Activated B cell treated with CpG ODN at 0.5 μM for 24 hours (primary cell): Measurements from ENCODE around the gene BTLA. TPM values are rescaled to one million over a fixed set of nuclear protein-coding genes. Genes with fewer than 3 reads are reported as not detected.
"Not testable (repeated sequence)": the region's sequence is repeated elsewhere in the genome, so short reads cannot be mapped to it uniquely, and the experiment has no call there.

Experiments
- ATAC-seq: fragments of 200-7000 bp; cut with Tn5 transposase; one replicate; pipeline ENCODE4 v1.10.0; 2021; ENCODE audit warnings: low read depth, mild to moderate bottlenecking, moderate library complexity
- CTCF ChIA-PET: fragments of 350-600 bp; sonication (Branson Sonifier 250); formaldehyde crosslinking; loops from one replicate; lab custom pipeline; 2021; ENCODE audit warnings: antibody characterized with exemption; lab: Charles Lee
- POLR2A ChIA-PET: fragments of 350-600 bp; sonication (Branson Sonifier 250); formaldehyde crosslinking; loops from one replicate; lab custom pipeline; 2021; ENCODE audit warnings: antibody characterized with exemption; lab: Charles Lee
- DNase-seq: peaks from one replicate; pipeline ENCODE4 v3.0.0; 2022
- H3K27ac Mint-ChIP-seq: one replicate; pipeline ENCODE4 v1.8.0; 2020; ENCODE audit warnings: mixed read lengths
- H3K27me3 Mint-ChIP-seq: one replicate; pipeline ENCODE4 v1.8.0; 2021; ENCODE audit warnings: mixed read lengths
- H3K36me3 Mint-ChIP-seq: one replicate; pipeline ENCODE4 v1.8.0; 2021; ENCODE audit warnings: low read depth, mixed read lengths
- H3K4me1 Mint-ChIP-seq: one replicate; pipeline ENCODE4 v1.8.0; 2021; ENCODE audit warnings: mixed read lengths
- H3K4me3 Mint-ChIP-seq: one replicate; pipeline ENCODE4 v1.8.0; 2020; ENCODE audit warnings: mild to moderate bottlenecking, mixed read lengths
- H3K9me3 Mint-ChIP-seq: one replicate; pipeline ENCODE4 v1.8.0; 2020; ENCODE audit warnings: mixed read lengths
- CTCF ChIP-seq: fragments of 200-600 bp; IDR thresholded peaks from one replicate; pipeline ENCODE4 v1.8.0; 2022; ENCODE audit warnings: antibody characterized with exemption, mild to moderate bottlenecking
- intact Hi-C: fragments of 100-400 bp; cut with micrococcal nuclease; formaldehyde crosslinking; loops from one replicate; pipeline ENCODE4 v1.15.1; 2024
- total RNA-seq: library from RNA; stranded (reverse); gene quantifications from 2 replicates; pipeline ENCODE4 v1.2.3, GENCODE V29; 2022

BTLA gene
- total RNA-seq, 1 donor from 2014 or later = 53.2 TPM

- intact Hi-C loops = no loop called here
- TF ChIP-seq CTCF = no peak
- Mint-ChIP-seq H3K9me3 (peaks cover 2% of the 10 kb centered on the region), H3K27ac (peak overlapping the region; percentile 86), H3K27me3 (no peaks in the 10 kb centered on the region), H3K4me3 (peak overlapping the region; percentile 89), H3K4me1 (peaks cover 84% of the 10 kb centered on the region), H3K36me3 (peaks cover 62% of the 10 kb centered on the region)
- ChIA-PET CTCF (interaction anchor here (0.9 to 1.7 kb wide), 3 partner anchors 9 to 164 kb away, joined by 3 to 4 read pairs (median 3); partner anchors contain the start of gene CD200), POLR2A (interaction anchor here (0.8 to 11.8 kb wide), 9 partner anchors 11 to 363 kb away, joined by 3 to 137 read pairs (median 5); partner anchors contain the start of gene CD200)
- ATAC-seq = no peak
- no peak for DNase-seq
These were observed 2.8 kb downstream of the BTLA start for GRCh38 chr3:112496366-112497067.

DNA sequence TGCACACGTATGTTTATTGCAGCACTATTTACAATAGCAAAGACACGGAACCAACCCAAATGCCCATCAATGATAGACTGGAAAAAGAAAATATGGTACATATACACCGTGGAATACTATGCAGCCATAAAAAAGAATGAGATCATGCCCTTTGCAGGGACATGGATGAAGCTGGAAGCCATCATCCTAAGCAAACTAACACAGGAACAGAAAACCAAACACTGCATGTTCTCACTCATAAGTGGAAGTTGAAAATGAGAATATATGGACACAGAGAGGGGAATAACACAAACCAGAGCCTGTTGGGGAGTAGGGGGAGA is 4.9 kb downstream of the BTLA start:
- Mint-ChIP-seq H3K27ac (peak overlapping the region; percentile 86), H3K4me1 (peaks cover 86% of the 10 kb centered on the region), H3K36me3 (peaks cover 75% of the 10 kb centered on the region), H3K4me3 (peak overlapping the region; percentile 89)
- ChIA-PET POLR2A (interaction anchor here (0.8 to 11.8 kb wide), 3 partner anchors 11 to 166 kb away, joined by 3 to 137 read pairs (median 3); partner anchors contain the start of gene CD200), CTCF (interaction anchor here (1.5 kb wide), 1 partner anchor 24 kb away, joined by 3 read pairs; no protein-coding TSS in a partner anchor)
- ATAC-seq, H3K9me3 Mint-ChIP-seq, H3K27me3 Mint-ChIP-seq, DNase-seq, intact Hi-C loops: not testable (repeated sequence)

DNA sequence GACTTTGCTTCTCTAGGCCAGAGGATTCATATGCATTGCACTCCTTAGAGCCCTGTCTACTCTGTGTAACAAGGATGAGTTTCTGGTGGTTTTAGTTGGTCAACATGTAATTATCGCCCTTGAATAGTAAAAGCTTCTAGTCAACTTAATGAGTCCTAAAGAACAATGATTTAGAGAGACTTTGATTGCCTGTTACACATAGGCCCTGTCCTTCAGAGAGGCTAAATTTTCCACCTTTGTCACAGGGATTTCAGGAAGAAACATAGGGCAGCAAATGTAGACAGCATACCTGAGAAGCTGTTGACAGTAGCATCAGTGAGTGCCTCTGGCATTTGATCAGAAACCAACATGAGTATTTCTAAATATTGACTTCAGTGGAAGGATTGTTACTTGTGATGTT is 7.1 kb downstream of the BTLA start:
- POLR2A ChIA-PET = interaction anchor here (0.6 to 11.8 kb wide), 5 partner anchors 10 to 158 kb away, joined by 3 to 137 read pairs (median 8); partner anchors contain the start of gene CD200
- peaks cover 2% of the 10 kb centered on the region for H3K9me3 Mint-ChIP-seq
- CTCF ChIA-PET = no interaction called here

DNA sequence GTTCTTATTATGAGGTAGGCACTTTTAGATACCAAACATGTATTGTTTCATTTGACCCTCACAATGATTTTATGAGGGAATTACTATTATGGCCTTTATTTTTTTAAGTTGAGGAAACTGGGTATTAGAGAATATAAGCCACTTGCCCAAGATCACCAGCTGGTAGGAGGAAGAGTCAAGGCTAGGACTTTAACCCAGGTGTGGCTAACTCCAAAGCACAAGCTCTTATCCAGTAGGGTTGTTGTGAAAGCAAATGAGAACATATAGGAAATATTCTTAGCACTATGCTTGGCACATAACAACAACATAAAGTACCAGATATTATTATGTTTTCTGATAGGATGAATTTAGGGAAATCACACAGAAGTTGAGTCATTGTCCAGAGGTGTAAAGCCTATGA is 7.9 kb downstream of the BTLA start:
- CTCF ChIA-PET = interaction anchor here (1.7 kb wide), 1 partner anchor 29 kb away, joined by 4 read pairs; no protein-coding TSS in a partner anchor
- POLR2A ChIA-PET = interaction anchor here (2.1 to 11.8 kb wide), 3 partner anchors 8 to 157 kb away, joined by 12 to 137 read pairs (median 32); partner anchors contain the start of genes BTLA and CD200
- H3K27ac Mint-ChIP-seq = peak overlapping the region; percentile 86
- peaks cover 72% of the 10 kb centered on the region for H3K36me3 Mint-ChIP-seq
- peak overlapping the region; percentile 89 for H3K4me3 Mint-ChIP-seq
- ATAC-seq (no peak), DNase-seq (no peak)
- intact Hi-C loops = loop anchor here (1.0 kb wide), 1 partner anchor 8 kb away; the partner anchor contains the start of gene BTLA
- H3K9me3 Mint-ChIP-seq = peaks cover 2% of the 10 kb centered on the region
- peaks cover 94% of the 10 kb centered on the region for H3K4me1 Mint-ChIP-seq
- H3K27me3 Mint-ChIP-seq = no peaks in the 10 kb centered on the region
- no peak for TF ChIP-seq CTCF

More for the DNA sequence above, 7.1 kb downstream of the BTLA start:
- ATAC-seq (no peak), DNase-seq (no peak)
- Mint-ChIP-seq H3K4me1 (peaks cover 95% of the 10 kb centered on the region), H3K27me3 (no peaks in the 10 kb centered on the region), H3K36me3 (peaks cover 71% of the 10 kb centered on the region), H3K4me3 (peak overlapping the region; percentile 89), H3K27ac (peak overlapping the region; percentile 86)
- intact Hi-C loops = no loop called here
- no peak for TF ChIP-seq CTCF

- H3K27me3 Mint-ChIP-seq = no peaks in the 10 kb centered on the region
- ChIA-PET POLR2A (interaction anchor here (0.6 to 3.4 kb wide), 10 partner anchors 10 to 72 kb away, joined by 3 to 32 read pairs (median 4); partner anchors contain the start of genes ATG3, BTLA and SLC35A5), CTCF (interaction anchor here (1.7 kb wide), 1 partner anchor 30 kb away, joined by 4 read pairs; no protein-coding TSS in a partner anchor)
- DNase-seq (no peak), ATAC-seq (peak; percentile 29)
- peaks cover 2% of the 10 kb centered on the region for H3K9me3 Mint-ChIP-seq
- H3K27ac Mint-ChIP-seq = peak overlapping the region; percentile 86
- H3K4me3 Mint-ChIP-seq = peak overlapping the region; percentile 69
- peaks cover 65% of the 10 kb centered on the region for H3K36me3 Mint-ChIP-seq
- TF ChIP-seq CTCF = no peak
- intact Hi-C loops = loop anchor here (1.0 kb wide), 2 partner anchors 8 to 17 kb away; no protein-coding TSS in a partner anchor
- peaks cover 79% of the 10 kb centered on the region for H3K4me1 Mint-ChIP-seq
These were observed 9.4 kb downstream of the BTLA start for GRCh38 chr3:112489674-112490479.
